ENCODE results near the gene POGLUT3.

POGLUT3 gene

GRCh38 chr11:108536783-108537182 is 38.6 kb upstream of the POGLUT3 start:
- no peak overlapping the region for H3K27ac ChIP-seq (ENCODE audit: extremely low read depth, low read depth, low read length)
- H3K4me1 ChIP-seq (ENCODE audit: control insufficient read depth, insufficient read depth, low read length): no peaks in the 10 kb centered on the region
- H3K9me3 ChIP-seq (ENCODE audit: control insufficient read depth, insufficient read depth, low read depth, low read length): no peaks in the 10 kb centered on the region
- peaks cover 0 to 23% of the 10 kb centered on the region in 2 experiments; a peak in 1 of 3 replicates for H3K36me3 ChIP-seq (ENCODE audit: control insufficient read depth in 2 of 2, insufficient read depth in 1 of 2, low read length in 2 of 2)
- H3K4me3 ChIP-seq (ENCODE audit: low read depth, low read length): no peak overlapping the region
- TF ChIP-seq ZNF488 (tag by site-specific recombination; IDR thresholded peaks at IDR 0.05): no peak
- no peak for TF ChIP-seq ZSCAN30 (tag by site-specific recombination; IDR thresholded peaks at IDR 0.05)
- TF ChIP-seq SALL2 (tag by site-specific recombination; IDR thresholded peaks at IDR 0.05; ENCODE audit: borderline replicate concordance): no peak
- TF ChIP-seq ZNF639 (tag by site-specific recombination; IDR thresholded peaks at IDR 0.05): no peak
- TF ChIP-seq ZNF266 (tag by site-specific recombination; IDR thresholded peaks at IDR 0.05; ENCODE audit: low read depth): no peak
- TF ChIP-seq BCL11B (tag by site-specific recombination; IDR thresholded peaks at IDR 0.05; ENCODE audit: low read depth): no peak
- TF ChIP-seq ZNF274 (IDR thresholded peaks at IDR 0.05; ENCODE audit: low read length): no peak
- no peak for TF ChIP-seq ZNF274 (tag by site-specific recombination; IDR thresholded peaks at IDR 0.05; ENCODE audit: borderline replicate concordance)
- ChIA-PET CTCF (no interaction called here), POLR2A (no interaction called here)

- H3K36me3 ChIP-seq (ENCODE audit: control insufficient read depth in 2 of 2, insufficient read depth in 1 of 2, low read length in 2 of 2): peaks cover 0 to 23% of the 10 kb centered on the region in 2 experiments; a peak in 1 of 3 replicates
- no peaks in the 10 kb centered on the region for H3K4me1 ChIP-seq (ENCODE audit: control insufficient read depth, insufficient read depth, low read length)
- ChIA-PET CTCF (no interaction called here), POLR2A (no interaction called here)
- no peaks in the 10 kb centered on the region for H3K9me3 ChIP-seq (ENCODE audit: control insufficient read depth, insufficient read depth, low read depth, low read length)
- no peak overlapping the region for H3K27ac ChIP-seq (ENCODE audit: extremely low read depth, low read depth, low read length)
- H3K4me3 ChIP-seq (ENCODE audit: low read depth, low read length): no peak overlapping the region
- TF ChIP-seq, protein P1, sequence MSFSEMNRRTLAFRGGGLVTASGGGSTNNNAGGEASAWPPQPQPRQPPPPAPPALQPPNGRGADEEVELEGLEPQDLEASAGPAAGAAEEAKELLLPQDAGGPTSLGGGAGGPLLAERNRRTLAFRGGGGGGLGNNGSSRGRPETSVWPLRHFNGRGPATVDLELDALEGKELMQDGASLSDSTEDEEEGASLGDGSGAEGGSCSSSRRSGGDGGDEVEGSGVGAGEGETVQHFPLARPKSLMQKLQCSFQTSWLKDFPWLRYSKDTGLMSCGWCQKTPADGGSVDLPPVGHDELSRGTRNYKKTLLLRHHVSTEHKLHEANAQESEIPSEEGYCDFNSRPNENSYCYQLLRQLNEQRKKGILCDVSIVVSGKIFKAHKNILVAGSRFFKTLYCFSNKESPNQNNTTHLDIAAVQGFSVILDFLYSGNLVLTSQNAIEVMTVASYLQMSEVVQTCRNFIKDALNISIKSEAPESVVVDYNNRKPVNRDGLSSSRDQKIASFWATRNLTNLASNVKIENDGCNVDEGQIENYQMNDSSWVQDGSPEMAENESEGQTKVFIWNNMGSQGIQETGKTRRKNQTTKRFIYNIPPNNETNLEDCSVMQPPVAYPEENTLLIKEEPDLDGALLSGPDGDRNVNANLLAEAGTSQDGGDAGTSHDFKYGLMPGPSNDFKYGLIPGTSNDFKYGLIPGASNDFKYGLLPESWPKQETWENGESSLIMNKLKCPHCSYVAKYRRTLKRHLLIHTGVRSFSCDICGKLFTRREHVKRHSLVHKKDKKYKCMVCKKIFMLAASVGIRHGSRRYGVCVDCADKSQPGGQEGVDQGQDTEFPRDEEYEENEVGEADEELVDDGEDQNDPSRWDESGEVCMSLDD (tag by site-specific recombination; IDR thresholded peaks at IDR 0.05): no peak
- TF ChIP-seq ZNF398 (tag by site-specific recombination; IDR thresholded peaks at IDR 0.05) (no peak), ZNF223 (tag by site-specific recombination; IDR thresholded peaks at IDR 0.05) (no peak), ZFP69B (tag by site-specific recombination; IDR thresholded peaks at IDR 0.05) (no peak), MYNN (tag by site-specific recombination; IDR thresholded peaks at IDR 0.05; ENCODE audit: borderline replicate concordance) (no peak), ZFP41 (tag by site-specific recombination; IDR thresholded peaks at IDR 0.05; ENCODE audit: borderline replicate concordance) (no peak), ZNF629 (tag by site-specific recombination; IDR thresholded peaks at IDR 0.05) (no peak), HOXD13 (CRISPR knock-in tag; IDR thresholded peaks at IDR 0.05; ENCODE audit: borderline replicate concordance) (no peak), ZNF837 (tag by site-specific recombination; IDR thresholded peaks at IDR 0.05) (no peak), ZNF175 (tag by site-specific recombination; IDR thresholded peaks at IDR 0.05) (no peak), ZNF664 (tag by site-specific recombination; IDR thresholded peaks at IDR 0.05) (no peak)
- TF ChIP-seq, protein P2, sequence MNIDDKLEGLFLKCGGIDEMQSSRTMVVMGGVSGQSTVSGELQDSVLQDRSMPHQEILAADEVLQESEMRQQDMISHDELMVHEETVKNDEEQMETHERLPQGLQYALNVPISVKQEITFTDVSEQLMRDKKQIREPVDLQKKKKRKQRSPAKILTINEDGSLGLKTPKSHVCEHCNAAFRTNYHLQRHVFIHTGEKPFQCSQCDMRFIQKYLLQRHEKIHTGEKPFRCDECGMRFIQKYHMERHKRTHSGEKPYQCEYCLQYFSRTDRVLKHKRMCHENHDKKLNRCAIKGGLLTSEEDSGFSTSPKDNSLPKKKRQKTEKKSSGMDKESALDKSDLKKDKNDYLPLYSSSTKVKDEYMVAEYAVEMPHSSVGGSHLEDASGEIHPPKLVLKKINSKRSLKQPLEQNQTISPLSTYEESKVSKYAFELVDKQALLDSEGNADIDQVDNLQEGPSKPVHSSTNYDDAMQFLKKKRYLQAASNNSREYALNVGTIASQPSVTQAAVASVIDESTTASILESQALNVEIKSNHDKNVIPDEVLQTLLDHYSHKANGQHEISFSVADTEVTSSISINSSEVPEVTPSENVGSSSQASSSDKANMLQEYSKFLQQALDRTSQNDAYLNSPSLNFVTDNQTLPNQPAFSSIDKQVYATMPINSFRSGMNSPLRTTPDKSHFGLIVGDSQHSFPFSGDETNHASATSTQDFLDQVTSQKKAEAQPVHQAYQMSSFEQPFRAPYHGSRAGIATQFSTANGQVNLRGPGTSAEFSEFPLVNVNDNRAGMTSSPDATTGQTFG (tag by site-specific recombination; IDR thresholded peaks at IDR 0.05; ENCODE audit: borderline replicate concordance): no peak
- TF ChIP-seq, protein P3, sequence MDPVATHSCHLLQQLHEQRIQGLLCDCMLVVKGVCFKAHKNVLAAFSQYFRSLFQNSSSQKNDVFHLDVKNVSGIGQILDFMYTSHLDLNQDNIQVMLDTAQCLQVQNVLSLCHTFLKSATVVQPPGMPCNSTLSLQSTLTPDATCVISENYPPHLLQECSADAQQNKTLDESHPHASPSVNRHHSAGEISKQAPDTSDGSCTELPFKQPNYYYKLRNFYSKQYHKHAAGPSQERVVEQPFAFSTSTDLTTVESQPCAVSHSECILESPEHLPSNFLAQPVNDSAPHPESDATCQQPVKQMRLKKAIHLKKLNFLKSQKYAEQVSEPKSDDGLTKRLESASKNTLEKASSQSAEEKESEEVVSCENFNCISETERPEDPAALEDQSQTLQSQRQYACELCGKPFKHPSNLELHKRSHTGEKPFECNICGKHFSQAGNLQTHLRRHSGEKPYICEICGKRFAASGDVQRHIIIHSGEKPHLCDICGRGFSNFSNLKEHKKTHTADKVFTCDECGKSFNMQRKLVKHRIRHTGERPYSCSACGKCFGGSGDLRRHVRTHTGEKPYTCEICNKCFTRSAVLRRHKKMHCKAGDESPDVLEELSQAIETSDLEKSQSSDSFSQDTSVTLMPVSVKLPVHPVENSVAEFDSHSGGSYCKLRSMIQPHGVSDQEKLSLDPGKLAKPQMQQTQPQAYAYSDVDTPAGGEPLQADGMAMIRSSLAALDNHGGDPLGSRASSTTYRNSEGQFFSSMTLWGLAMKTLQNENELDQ (tag by site-specific recombination; IDR thresholded peaks at IDR 0.05; ENCODE audit: low read depth): no peak
- TF ChIP-seq, protein P4, sequence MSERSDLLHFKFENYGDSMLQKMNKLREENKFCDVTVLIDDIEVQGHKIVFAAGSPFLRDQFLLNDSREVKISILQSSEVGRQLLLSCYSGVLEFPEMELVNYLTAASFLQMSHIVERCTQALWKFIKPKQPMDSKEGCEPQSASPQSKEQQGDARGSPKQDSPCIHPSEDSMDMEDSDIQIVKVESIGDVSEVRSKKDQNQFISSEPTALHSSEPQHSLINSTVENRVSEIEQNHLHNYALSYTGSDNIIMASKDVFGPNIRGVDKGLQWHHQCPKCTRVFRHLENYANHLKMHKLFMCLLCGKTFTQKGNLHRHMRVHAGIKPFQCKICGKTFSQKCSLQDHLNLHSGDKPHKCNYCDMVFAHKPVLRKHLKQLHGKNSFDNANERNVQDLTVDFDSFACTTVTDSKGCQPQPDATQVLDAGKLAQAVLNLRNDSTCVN (tag by site-specific recombination; optimal IDR thresholded peaks at IDR 0.05): no peak
Measured at GRCh38 chr11:108535384-108535955, 37.3 kb upstream of the POGLUT3 start.

Measured in HEK293 (cell line).